ENCODE measurements around the gene VAMP3. TPM values are rescaled to one million over a fixed set of nuclear protein-coding genes. Genes with fewer than 3 reads are reported as not detected.

VAMP3 gene
- total and polyA plus RNA-seq, 9 of the 15 experiments (the other 6 are each of a cell fraction or from before 2014, with no cell fraction given) = 27.1 to 71.3 (median 47.5) TPM

DNA sequence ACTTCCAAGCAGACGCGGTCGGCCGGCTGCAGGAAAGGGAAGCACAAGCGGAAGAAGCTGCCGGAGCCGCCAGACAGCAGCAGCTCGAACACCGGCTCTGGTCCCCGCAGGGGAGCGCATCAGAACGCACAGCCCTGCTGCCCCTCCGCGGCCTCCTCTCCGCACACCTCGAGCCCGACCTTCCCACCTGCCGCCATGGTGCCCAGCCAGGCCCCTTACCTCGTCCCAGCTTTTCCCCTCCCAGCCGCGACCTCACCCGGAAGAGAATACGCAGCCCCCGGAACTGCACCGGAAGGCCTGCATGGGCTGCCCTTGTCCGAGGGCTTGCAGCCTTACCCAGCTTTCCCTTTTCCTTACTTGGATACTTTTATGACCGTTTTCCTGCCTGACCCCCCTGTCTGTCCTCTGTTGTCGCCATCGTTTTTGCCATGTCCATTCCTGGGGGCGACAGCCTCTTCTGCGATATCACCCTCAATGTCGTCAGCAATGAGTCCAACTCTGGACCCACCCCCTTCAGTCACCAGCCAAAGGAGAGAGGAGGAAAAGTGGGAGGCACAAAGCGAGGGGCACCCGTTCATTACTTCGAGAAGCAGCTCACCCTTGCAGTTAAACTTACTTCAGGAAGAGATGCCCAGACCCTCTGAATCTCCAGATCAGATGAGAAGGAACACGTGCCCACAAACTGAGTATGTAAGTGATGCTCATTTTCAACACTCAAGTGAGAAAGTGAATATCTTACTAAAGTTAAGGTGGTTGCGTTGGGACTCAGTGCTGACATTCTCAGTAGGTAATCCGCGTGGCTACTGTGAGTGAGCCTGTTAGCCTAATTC is 56.2 kb downstream of the VAMP3 start (continued):
- TF ChIP-seq, protein P1, sequence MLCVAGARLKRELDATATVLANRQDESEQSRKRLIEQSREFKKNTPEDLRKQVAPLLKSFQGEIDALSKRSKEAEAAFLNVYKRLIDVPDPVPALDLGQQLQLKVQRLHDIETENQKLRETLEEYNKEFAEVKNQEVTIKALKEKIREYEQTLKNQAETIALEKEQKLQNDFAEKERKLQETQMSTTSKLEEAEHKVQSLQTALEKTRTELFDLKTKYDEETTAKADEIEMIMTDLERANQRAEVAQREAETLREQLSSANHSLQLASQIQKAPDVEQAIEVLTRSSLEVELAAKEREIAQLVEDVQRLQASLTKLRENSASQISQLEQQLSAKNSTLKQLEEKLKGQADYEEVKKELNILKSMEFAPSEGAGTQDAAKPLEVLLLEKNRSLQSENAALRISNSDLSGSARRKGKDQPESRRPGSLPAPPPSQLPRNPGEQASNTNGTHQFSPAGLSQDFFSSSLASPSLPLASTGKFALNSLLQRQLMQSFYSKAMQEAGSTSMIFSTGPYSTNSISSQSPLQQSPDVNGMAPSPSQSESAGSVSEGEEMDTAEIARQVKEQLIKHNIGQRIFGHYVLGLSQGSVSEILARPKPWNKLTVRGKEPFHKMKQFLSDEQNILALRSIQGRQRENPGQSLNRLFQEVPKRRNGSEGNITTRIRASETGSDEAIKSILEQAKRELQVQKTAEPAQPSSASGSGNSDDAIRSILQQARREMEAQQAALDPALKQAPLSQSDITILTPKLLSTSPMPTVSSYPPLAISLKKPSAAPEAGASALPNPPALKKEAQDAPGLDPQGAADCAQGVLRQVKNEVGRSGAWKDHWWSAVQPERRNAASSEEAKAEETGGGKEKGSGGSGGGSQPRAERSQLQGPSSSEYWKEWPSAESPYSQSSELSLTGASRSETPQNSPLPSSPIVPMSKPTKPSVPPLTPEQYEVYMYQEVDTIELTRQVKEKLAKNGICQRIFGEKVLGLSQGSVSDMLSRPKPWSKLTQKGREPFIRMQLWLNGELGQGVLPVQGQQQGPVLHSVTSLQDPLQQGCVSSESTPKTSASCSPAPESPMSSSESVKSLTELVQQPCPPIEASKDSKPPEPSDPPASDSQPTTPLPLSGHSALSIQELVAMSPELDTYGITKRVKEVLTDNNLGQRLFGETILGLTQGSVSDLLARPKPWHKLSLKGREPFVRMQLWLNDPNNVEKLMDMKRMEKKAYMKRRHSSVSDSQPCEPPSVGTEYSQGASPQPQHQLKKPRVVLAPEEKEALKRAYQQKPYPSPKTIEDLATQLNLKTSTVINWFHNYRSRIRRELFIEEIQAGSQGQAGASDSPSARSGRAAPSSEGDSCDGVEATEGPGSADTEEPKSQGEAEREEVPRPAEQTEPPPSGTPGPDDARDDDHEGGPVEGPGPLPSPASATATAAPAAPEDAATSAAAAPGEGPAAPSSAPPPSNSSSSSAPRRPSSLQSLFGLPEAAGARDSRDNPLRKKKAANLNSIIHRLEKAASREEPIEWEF (CRISPR knock-in tag; IDR thresholded peaks at IDR 0.05) = no peak
- no peak for TF ChIP-seq NCOA6 (IDR thresholded peaks at IDR 0.05)
- TF ChIP-seq ZNF134 (CRISPR knock-in tag; conservative IDR thresholded peaks at IDR 0.05) = 0 out of 2 replicates have a peak, but pooled peaks have one; percentile 40
- TF ChIP-seq, protein P2, sequence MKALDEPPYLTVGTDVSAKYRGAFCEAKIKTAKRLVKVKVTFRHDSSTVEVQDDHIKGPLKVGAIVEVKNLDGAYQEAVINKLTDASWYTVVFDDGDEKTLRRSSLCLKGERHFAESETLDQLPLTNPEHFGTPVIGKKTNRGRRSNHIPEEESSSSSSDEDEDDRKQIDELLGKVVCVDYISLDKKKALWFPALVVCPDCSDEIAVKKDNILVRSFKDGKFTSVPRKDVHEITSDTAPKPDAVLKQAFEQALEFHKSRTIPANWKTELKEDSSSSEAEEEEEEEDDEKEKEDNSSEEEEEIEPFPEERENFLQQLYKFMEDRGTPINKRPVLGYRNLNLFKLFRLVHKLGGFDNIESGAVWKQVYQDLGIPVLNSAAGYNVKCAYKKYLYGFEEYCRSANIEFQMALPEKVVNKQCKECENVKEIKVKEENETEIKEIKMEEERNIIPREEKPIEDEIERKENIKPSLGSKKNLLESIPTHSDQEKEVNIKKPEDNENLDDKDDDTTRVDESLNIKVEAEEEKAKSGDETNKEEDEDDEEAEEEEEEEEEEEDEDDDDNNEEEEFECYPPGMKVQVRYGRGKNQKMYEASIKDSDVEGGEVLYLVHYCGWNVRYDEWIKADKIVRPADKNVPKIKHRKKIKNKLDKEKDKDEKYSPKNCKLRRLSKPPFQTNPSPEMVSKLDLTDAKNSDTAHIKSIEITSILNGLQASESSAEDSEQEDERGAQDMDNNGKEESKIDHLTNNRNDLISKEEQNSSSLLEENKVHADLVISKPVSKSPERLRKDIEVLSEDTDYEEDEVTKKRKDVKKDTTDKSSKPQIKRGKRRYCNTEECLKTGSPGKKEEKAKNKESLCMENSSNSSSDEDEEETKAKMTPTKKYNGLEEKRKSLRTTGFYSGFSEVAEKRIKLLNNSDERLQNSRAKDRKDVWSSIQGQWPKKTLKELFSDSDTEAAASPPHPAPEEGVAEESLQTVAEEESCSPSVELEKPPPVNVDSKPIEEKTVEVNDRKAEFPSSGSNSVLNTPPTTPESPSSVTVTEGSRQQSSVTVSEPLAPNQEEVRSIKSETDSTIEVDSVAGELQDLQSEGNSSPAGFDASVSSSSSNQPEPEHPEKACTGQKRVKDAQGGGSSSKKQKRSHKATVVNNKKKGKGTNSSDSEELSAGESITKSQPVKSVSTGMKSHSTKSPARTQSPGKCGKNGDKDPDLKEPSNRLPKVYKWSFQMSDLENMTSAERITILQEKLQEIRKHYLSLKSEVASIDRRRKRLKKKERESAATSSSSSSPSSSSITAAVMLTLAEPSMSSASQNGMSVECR (CRISPR knock-in tag; IDR thresholded peaks at IDR 0.05) = no peak
- TF ChIP-seq, protein P3, sequence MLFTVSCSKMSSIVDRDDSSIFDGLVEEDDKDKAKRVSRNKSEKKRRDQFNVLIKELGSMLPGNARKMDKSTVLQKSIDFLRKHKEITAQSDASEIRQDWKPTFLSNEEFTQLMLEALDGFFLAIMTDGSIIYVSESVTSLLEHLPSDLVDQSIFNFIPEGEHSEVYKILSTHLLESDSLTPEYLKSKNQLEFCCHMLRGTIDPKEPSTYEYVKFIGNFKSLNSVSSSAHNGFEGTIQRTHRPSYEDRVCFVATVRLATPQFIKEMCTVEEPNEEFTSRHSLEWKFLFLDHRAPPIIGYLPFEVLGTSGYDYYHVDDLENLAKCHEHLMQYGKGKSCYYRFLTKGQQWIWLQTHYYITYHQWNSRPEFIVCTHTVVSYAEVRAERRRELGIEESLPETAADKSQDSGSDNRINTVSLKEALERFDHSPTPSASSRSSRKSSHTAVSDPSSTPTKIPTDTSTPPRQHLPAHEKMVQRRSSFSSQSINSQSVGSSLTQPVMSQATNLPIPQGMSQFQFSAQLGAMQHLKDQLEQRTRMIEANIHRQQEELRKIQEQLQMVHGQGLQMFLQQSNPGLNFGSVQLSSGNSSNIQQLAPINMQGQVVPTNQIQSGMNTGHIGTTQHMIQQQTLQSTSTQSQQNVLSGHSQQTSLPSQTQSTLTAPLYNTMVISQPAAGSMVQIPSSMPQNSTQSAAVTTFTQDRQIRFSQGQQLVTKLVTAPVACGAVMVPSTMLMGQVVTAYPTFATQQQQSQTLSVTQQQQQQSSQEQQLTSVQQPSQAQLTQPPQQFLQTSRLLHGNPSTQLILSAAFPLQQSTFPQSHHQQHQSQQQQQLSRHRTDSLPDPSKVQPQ (CRISPR knock-in tag; IDR thresholded peaks at IDR 0.05; ENCODE audit: borderline replicate concordance) = no peak
- TF ChIP-seq, protein P4, sequence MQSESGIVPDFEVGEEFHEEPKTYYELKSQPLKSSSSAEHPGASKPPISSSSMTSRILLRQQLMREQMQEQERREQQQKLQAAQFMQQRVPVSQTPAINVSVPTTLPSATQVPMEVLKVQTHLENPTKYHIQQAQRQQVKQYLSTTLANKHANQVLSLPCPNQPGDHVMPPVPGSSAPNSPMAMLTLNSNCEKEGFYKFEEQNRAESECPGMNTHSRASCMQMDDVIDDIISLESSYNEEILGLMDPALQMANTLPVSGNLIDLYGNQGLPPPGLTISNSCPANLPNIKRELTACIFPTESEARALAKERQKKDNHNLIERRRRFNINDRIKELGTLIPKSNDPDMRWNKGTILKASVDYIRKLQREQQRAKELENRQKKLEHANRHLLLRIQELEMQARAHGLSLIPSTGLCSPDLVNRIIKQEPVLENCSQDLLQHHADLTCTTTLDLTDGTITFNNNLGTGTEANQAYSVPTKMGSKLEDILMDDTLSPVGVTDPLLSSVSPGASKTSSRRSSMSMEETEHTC (IDR thresholded peaks at IDR 0.05) = no peak
- TF ChIP-seq NEUROD1 (IDR thresholded peaks at IDR 0.05; ENCODE audit: borderline replicate concordance, low read depth, low read length, partially characterized antibody) = no peak
- TF ChIP-seq ZNF780A (CRISPR knock-in tag; IDR thresholded peaks at IDR 0.05) = no peak
- TF ChIP-seq ZNF77 (CRISPR knock-in tag; IDR thresholded peaks at IDR 0.05) = no peak
- TF ChIP-seq MEF2D (tag; conservative IDR thresholded peaks at IDR 0.05; ENCODE audit: low read depth) = no peak; the same call in 1 of the 2 replicates
- no peak for TF ChIP-seq ILK (tag; IDR thresholded peaks at IDR 0.05; ENCODE audit: borderline replicate concordance, low read depth)
- TF ChIP-seq FOXM1 (IDR thresholded peaks at IDR 0.05; ENCODE audit: low read depth) = no peak
- no peak for TF ChIP-seq FOXM1 (CRISPR knock-in tag; IDR thresholded peaks at IDR 0.05; ENCODE audit: low read depth)
